Stimulated activated naive CD8-positive, alpha-beta T cell treated with anti-CD3 and anti-CD28 coated beads, Interleukin-15, Interleukin-2, amounts not matched to agents 100 ng/mL and 50 ng/mL, for 24 hours (primary cell): ENCODE data around the gene FAM13A.
"Not testable (repeated sequence)": the region's sequence is repeated elsewhere in the genome, so short reads cannot be mapped to it uniquely, and the experiment has no call there.

Experiments
- H3K27ac Mint-ChIP-seq: one replicate; pipeline ENCODE4 v1.8.0; 2021; ENCODE audit warnings: mild to moderate bottlenecking, mixed read lengths
- H3K27me3 Mint-ChIP-seq: one replicate; pipeline ENCODE4 v1.8.0; 2021; ENCODE audit warnings: mixed read lengths
- H3K36me3 Mint-ChIP-seq: one replicate; pipeline ENCODE4 v1.8.0; 2021; ENCODE audit warnings: low read depth, mixed read lengths
- H3K4me1 Mint-ChIP-seq: one replicate; pipeline ENCODE4 v1.8.0; 2021; ENCODE audit warnings: low read depth, mixed read lengths
- H3K4me3 Mint-ChIP-seq: one replicate; pipeline ENCODE4 v1.8.0; 2021; ENCODE audit warnings: mild to moderate bottlenecking, mixed read lengths
- H3K9me3 Mint-ChIP-seq: one replicate; pipeline ENCODE4 v1.8.0; 2021; ENCODE audit warnings: mixed read lengths

FAM13A gene

GRCh38 chr4:89022426-89023128 lies 34.4 kb downstream of the FAM13A start:
- H3K9me3 Mint-ChIP-seq = no peaks in the 10 kb centered on the region
- no peak overlapping the region for H3K27ac Mint-ChIP-seq
- H3K36me3 Mint-ChIP-seq = no peaks in the 10 kb centered on the region
- H3K27me3 Mint-ChIP-seq = no peaks in the 10 kb centered on the region
- H3K4me3 Mint-ChIP-seq = no peak overlapping the region
- no peaks in the 10 kb centered on the region for H3K4me1 Mint-ChIP-seq

- H3K27me3 Mint-ChIP-seq = no peaks in the 10 kb centered on the region
- no peak overlapping the region for H3K27ac Mint-ChIP-seq
- no peaks in the 10 kb centered on the region for H3K36me3 Mint-ChIP-seq
- H3K4me3 Mint-ChIP-seq = no peak overlapping the region
- H3K9me3 Mint-ChIP-seq = no peaks in the 10 kb centered on the region
- no peaks in the 10 kb centered on the region for H3K4me1 Mint-ChIP-seq
These were observed 35.3 kb downstream of the FAM13A start for GRCh38 chr4:89021684-89022083.

- Mint-ChIP-seq H3K27me3 (no peaks in the 10 kb centered on the region), H3K36me3 (no peaks in the 10 kb centered on the region), H3K4me1 (no peaks in the 10 kb centered on the region), H3K4me3 (no peak overlapping the region), H3K9me3 (no peaks in the 10 kb centered on the region), H3K27ac (no peak overlapping the region)
These were observed 35.9 kb downstream of the FAM13A start for GRCh38 chr4:89021062-89021461.

GRCh38 chr4:89014897-89015296 lies 42.1 kb downstream of the FAM13A start:
- H3K27ac Mint-ChIP-seq, H3K27me3 Mint-ChIP-seq, H3K36me3 Mint-ChIP-seq, H3K4me1 Mint-ChIP-seq, H3K4me3 Mint-ChIP-seq, H3K9me3 Mint-ChIP-seq: not testable (repeated sequence)

- Mint-ChIP-seq H3K27ac (no peak overlapping the region), H3K27me3 (no peaks in the 10 kb centered on the region), H3K4me3 (no peak overlapping the region)
These were observed 47.1 kb downstream of the FAM13A start for GRCh38 chr4:89009761-89010369.

GRCh38 chr4:89009115-89009514 lies 47.9 kb downstream of the FAM13A start:
- H3K9me3 Mint-ChIP-seq = no peaks in the 10 kb centered on the region

More at GRCh38 chr4:89009761-89010369, 47.1 kb downstream of the FAM13A start:
- Mint-ChIP-seq H3K4me1 (no peaks in the 10 kb centered on the region), H3K9me3 (peaks cover 4% of the 10 kb centered on the region), H3K36me3 (no peaks in the 10 kb centered on the region)

GRCh38 chr4:89008166-89008565 lies 48.8 kb downstream of the FAM13A start:
- Mint-ChIP-seq H3K36me3 (no peaks in the 10 kb centered on the region), H3K4me1 (no peaks in the 10 kb centered on the region), H3K9me3 (no peaks in the 10 kb centered on the region), H3K27ac (no peak overlapping the region), H3K4me3 (no peak overlapping the region), H3K27me3 (no peaks in the 10 kb centered on the region)

More at GRCh38 chr4:89009115-89009514, 47.9 kb downstream of the FAM13A start:
- no peaks in the 10 kb centered on the region for H3K36me3 Mint-ChIP-seq
- H3K4me3 Mint-ChIP-seq = no peak overlapping the region
- no peaks in the 10 kb centered on the region for H3K4me1 Mint-ChIP-seq
- no peaks in the 10 kb centered on the region for H3K27me3 Mint-ChIP-seq
- H3K27ac Mint-ChIP-seq = no peak overlapping the region

- Mint-ChIP-seq H3K36me3 (no peaks in the 10 kb centered on the region), H3K27me3 (no peaks in the 10 kb centered on the region), H3K9me3 (no peaks in the 10 kb centered on the region), H3K27ac (no peak overlapping the region), H3K4me1 (no peaks in the 10 kb centered on the region), H3K4me3 (no peak overlapping the region)
These were observed 49.5 kb downstream of the FAM13A start for GRCh38 chr4:89007338-89007939.

- H3K27me3 Mint-ChIP-seq = no peaks in the 10 kb centered on the region
- no peak overlapping the region for H3K4me3 Mint-ChIP-seq
- no peak overlapping the region for H3K27ac Mint-ChIP-seq
- no peaks in the 10 kb centered on the region for H3K9me3 Mint-ChIP-seq
- no peaks in the 10 kb centered on the region for H3K4me1 Mint-ChIP-seq
- no peaks in the 10 kb centered on the region for H3K36me3 Mint-ChIP-seq
These were observed 50.7 kb downstream of the FAM13A start for GRCh38 chr4:89006307-89006706.

- not testable (repeated sequence) for H3K9me3 Mint-ChIP-seq, H3K36me3 Mint-ChIP-seq, H3K27ac Mint-ChIP-seq, H3K27me3 Mint-ChIP-seq, H3K4me1 Mint-ChIP-seq, H3K4me3 Mint-ChIP-seq
These were observed 51.9 kb downstream of the FAM13A start for GRCh38 chr4:89005066-89005465.

- Mint-ChIP-seq H3K36me3 (no peaks in the 10 kb centered on the region), H3K4me3 (no peak overlapping the region), H3K9me3 (no peaks in the 10 kb centered on the region), H3K4me1 (no peaks in the 10 kb centered on the region), H3K27ac (no peak overlapping the region), H3K27me3 (no peaks in the 10 kb centered on the region)
These were observed 55.1 kb downstream of the FAM13A start for GRCh38 chr4:89001647-89002445.

GRCh38 chr4:89000844-89001360 lies 56.1 kb downstream of the FAM13A start:
- no peak overlapping the region for H3K27ac Mint-ChIP-seq

GRCh38 chr4:89000382-89000781 lies 56.6 kb downstream of the FAM13A start:
- Mint-ChIP-seq H3K36me3 (no peaks in the 10 kb centered on the region), H3K9me3 (no peaks in the 10 kb centered on the region), H3K4me3 (no peak overlapping the region), H3K27ac (no peak overlapping the region), H3K27me3 (no peaks in the 10 kb centered on the region), H3K4me1 (no peaks in the 10 kb centered on the region)

More at GRCh38 chr4:89000844-89001360, 56.1 kb downstream of the FAM13A start:
- H3K4me1 Mint-ChIP-seq = no peaks in the 10 kb centered on the region
- no peak overlapping the region for H3K4me3 Mint-ChIP-seq
- no peaks in the 10 kb centered on the region for H3K27me3 Mint-ChIP-seq
- H3K36me3 Mint-ChIP-seq = no peaks in the 10 kb centered on the region
- no peaks in the 10 kb centered on the region for H3K9me3 Mint-ChIP-seq

- H3K27me3 Mint-ChIP-seq = no peaks in the 10 kb centered on the region
- no peak overlapping the region for H3K4me3 Mint-ChIP-seq
- H3K9me3 Mint-ChIP-seq = no peaks in the 10 kb centered on the region
These were observed 57.5 kb downstream of the FAM13A start for GRCh38 chr4:88999392-88999930.

More at GRCh38 chr4:88999392-88999930, 57.5 kb downstream of the FAM13A start:
- no peaks in the 10 kb centered on the region for H3K36me3 Mint-ChIP-seq
- H3K4me1 Mint-ChIP-seq = no peaks in the 10 kb centered on the region
- H3K27ac Mint-ChIP-seq = no peak overlapping the region
